Activated T-helper 17 cell treated with anti-CD3 and anti-CD28 coated beads, Interleukin-2, amount 50 U/mL, for 72 hours (primary cell): ENCODE results near the gene AKAP12. TPM values are rescaled to one million over a fixed set of nuclear protein-coding genes. Genes with fewer than 3 reads are reported as not detected.
A peak's percentile ranks its signal among the peaks of the same experiment; 100 is the strongest.

Source experiments
- ATAC-seq: fragments of 150-1000 bp; cut with Tn5 transposase; replicated peaks from 2 replicates; pipeline ENCODE4 v1.10.0; 2021; ENCODE audit warnings: mild to moderate bottlenecking, moderate library complexity
- H3K27ac Mint-ChIP-seq: one replicate; pipeline ENCODE4 v1.8.0; 2022; ENCODE audit warnings: mixed read lengths
- H3K27me3 Mint-ChIP-seq: one replicate; pipeline ENCODE4 v1.8.0; 2022; ENCODE audit warnings: mixed read lengths
- H3K36me3 Mint-ChIP-seq: one replicate; pipeline ENCODE4 v1.8.0; 2022; ENCODE audit warnings: low read depth, mild to moderate bottlenecking, mixed read lengths
- H3K4me1 Mint-ChIP-seq: one replicate; pipeline ENCODE4 v1.8.0; 2022; ENCODE audit warnings: mixed read lengths
- H3K4me3 Mint-ChIP-seq: one replicate; pipeline ENCODE4 v1.8.0; 2022; ENCODE audit warnings: mild to moderate bottlenecking, mixed read lengths
- H3K9me3 Mint-ChIP-seq: one replicate; pipeline ENCODE4 v1.8.0; 2022; ENCODE audit warnings: mixed read lengths
- total RNA-seq, 2 donors: library from RNA; stranded (reverse); gene quantifications; one replicate each; pipeline ENCODE4 v1.2.3, GENCODE V29; 2022

AKAP12 gene
- total RNA-seq, 2 donors from 2014 or later: 0.35 to 0.79 TPM

- Mint-ChIP-seq H3K4me1 (peaks cover under 1% of the 10 kb centered on the region), H3K27me3 (no peaks in the 10 kb centered on the region), H3K36me3 (no peaks in the 10 kb centered on the region), H3K9me3 (no peaks in the 10 kb centered on the region), H3K4me3 (no peak overlapping the region), H3K27ac (no peak overlapping the region)
- no peak for ATAC-seq
Observed at GRCh38 chr6:151224076-151224475, 15.7 kb upstream of the AKAP12 start.

- Mint-ChIP-seq H3K4me3 (no peak overlapping the region), H3K36me3 (no peaks in the 10 kb centered on the region), H3K27me3 (no peaks in the 10 kb centered on the region), H3K4me1 (peaks cover 7% of the 10 kb centered on the region), H3K9me3 (no peaks in the 10 kb centered on the region), H3K27ac (no peak overlapping the region)
- no peak for ATAC-seq
Observed at GRCh38 chr6:151225919-151226318, 13.8 kb upstream of the AKAP12 start.

GRCh38 chr6:151228788-151229400 lies 10.9 kb upstream of the AKAP12 start:
- peak; percentile 24 for ATAC-seq
- peaks cover 7% of the 10 kb centered on the region for H3K4me1 Mint-ChIP-seq
- no peak overlapping the region for H3K4me3 Mint-ChIP-seq
- no peak overlapping the region for H3K27ac Mint-ChIP-seq
- H3K9me3 Mint-ChIP-seq: no peaks in the 10 kb centered on the region
- H3K27me3 Mint-ChIP-seq: peaks cover 2% of the 10 kb centered on the region
- no peaks in the 10 kb centered on the region for H3K36me3 Mint-ChIP-seq

GRCh38 chr6:151229401-151230276 lies 10.1 kb upstream of the AKAP12 start:
- no peak overlapping the region for H3K27ac Mint-ChIP-seq
- H3K36me3 Mint-ChIP-seq: no peaks in the 10 kb centered on the region
- no peaks in the 10 kb centered on the region for H3K9me3 Mint-ChIP-seq
- peak; percentile 92 for ATAC-seq
- peaks cover 7% of the 10 kb centered on the region for H3K4me1 Mint-ChIP-seq
- peaks cover 5% of the 10 kb centered on the region for H3K27me3 Mint-ChIP-seq
- H3K4me3 Mint-ChIP-seq: no peak overlapping the region

- Mint-ChIP-seq H3K36me3 (no peaks in the 10 kb centered on the region), H3K27me3 (peaks cover 5% of the 10 kb centered on the region), H3K4me1 (peaks cover 7% of the 10 kb centered on the region), H3K27ac (no peak overlapping the region), H3K9me3 (no peaks in the 10 kb centered on the region), H3K4me3 (no peak overlapping the region)
- no peak for ATAC-seq
Observed at GRCh38 chr6:151230277-151230577, 9.5 kb upstream of the AKAP12 start.

GRCh38 chr6:151232899-151233298 lies 6.9 kb upstream of the AKAP12 start:
- H3K27me3 Mint-ChIP-seq: peaks cover 14% of the 10 kb centered on the region
- no peak for ATAC-seq
- no peak overlapping the region for H3K4me3 Mint-ChIP-seq
- no peaks in the 10 kb centered on the region for H3K9me3 Mint-ChIP-seq
- H3K27ac Mint-ChIP-seq: no peak overlapping the region
- H3K36me3 Mint-ChIP-seq: no peaks in the 10 kb centered on the region
- H3K4me1 Mint-ChIP-seq: peaks cover 7% of the 10 kb centered on the region

- Mint-ChIP-seq H3K27ac (no peak overlapping the region), H3K36me3 (no peaks in the 10 kb centered on the region), H3K9me3 (no peaks in the 10 kb centered on the region), H3K4me3 (no peak overlapping the region), H3K4me1 (peaks cover 7% of the 10 kb centered on the region), H3K27me3 (peaks cover 19% of the 10 kb centered on the region)
- ATAC-seq: no peak
Observed at GRCh38 chr6:151233731-151234130, 6.0 kb upstream of the AKAP12 start.

- H3K9me3 Mint-ChIP-seq: no peaks in the 10 kb centered on the region
- H3K27ac Mint-ChIP-seq: no peak overlapping the region
- ATAC-seq: no peak
- no peak overlapping the region for H3K4me3 Mint-ChIP-seq
- no peaks in the 10 kb centered on the region for H3K36me3 Mint-ChIP-seq
- H3K27me3 Mint-ChIP-seq: peaks cover 34% of the 10 kb centered on the region
- no peaks in the 10 kb centered on the region for H3K4me1 Mint-ChIP-seq
Observed at GRCh38 chr6:151236668-151237401, 2.9 kb upstream of the AKAP12 start.

- Mint-ChIP-seq H3K4me3 (peak overlapping the region; percentile 63), H3K9me3 (no peaks in the 10 kb centered on the region), H3K36me3 (no peaks in the 10 kb centered on the region), H3K27me3 (peaks cover 56% of the 10 kb centered on the region), H3K4me1 (no peaks in the 10 kb centered on the region), H3K27ac (no peak overlapping the region)
- peak; percentile 51 for ATAC-seq
Observed at GRCh38 chr6:151240036-151240685, 394 bp downstream of the AKAP12 start.

GRCh38 chr6:151240791-151241642 lies 1.2 kb downstream of the AKAP12 start:
- H3K36me3 Mint-ChIP-seq: no peaks in the 10 kb centered on the region
- H3K27ac Mint-ChIP-seq: no peak overlapping the region
- peak overlapping the region; percentile 63 for H3K4me3 Mint-ChIP-seq
- H3K9me3 Mint-ChIP-seq: no peaks in the 10 kb centered on the region
- ATAC-seq: peak; percentile 21
- peaks cover 56% of the 10 kb centered on the region for H3K27me3 Mint-ChIP-seq
- H3K4me1 Mint-ChIP-seq: no peaks in the 10 kb centered on the region

GRCh38 chr6:151241853-151242252 lies 2.1 kb downstream of the AKAP12 start:
- no peak overlapping the region for H3K27ac Mint-ChIP-seq
- no peak for ATAC-seq
- no peaks in the 10 kb centered on the region for H3K36me3 Mint-ChIP-seq
- H3K9me3 Mint-ChIP-seq: no peaks in the 10 kb centered on the region
- peak overlapping the region; percentile 52 for H3K4me3 Mint-ChIP-seq
- H3K4me1 Mint-ChIP-seq: no peaks in the 10 kb centered on the region
- H3K27me3 Mint-ChIP-seq: peaks cover 50% of the 10 kb centered on the region

GRCh38 chr6:151242420-151242861 lies 2.7 kb downstream of the AKAP12 start:
- H3K36me3 Mint-ChIP-seq: no peaks in the 10 kb centered on the region
- no peak for ATAC-seq
- no peak overlapping the region for H3K27ac Mint-ChIP-seq
- H3K4me1 Mint-ChIP-seq: no peaks in the 10 kb centered on the region
- no peaks in the 10 kb centered on the region for H3K9me3 Mint-ChIP-seq
- H3K27me3 Mint-ChIP-seq: peaks cover 47% of the 10 kb centered on the region
- H3K4me3 Mint-ChIP-seq: peak overlapping the region; percentile 52

GRCh38 chr6:151243481-151243880 lies 3.7 kb downstream of the AKAP12 start:
- H3K27me3 Mint-ChIP-seq: peaks cover 53% of the 10 kb centered on the region

GRCh38 chr6:151247490-151247889 lies 7.7 kb downstream of the AKAP12 start:
- H3K4me3 Mint-ChIP-seq: no peak overlapping the region
- peaks cover 39% of the 10 kb centered on the region for H3K27me3 Mint-ChIP-seq
- no peak for ATAC-seq
- no peak overlapping the region for H3K27ac Mint-ChIP-seq
- H3K9me3 Mint-ChIP-seq: no peaks in the 10 kb centered on the region
- no peaks in the 10 kb centered on the region for H3K36me3 Mint-ChIP-seq
- H3K4me1 Mint-ChIP-seq: no peaks in the 10 kb centered on the region

More at GRCh38 chr6:151243481-151243880, 3.7 kb downstream of the AKAP12 start:
- H3K36me3 Mint-ChIP-seq: no peaks in the 10 kb centered on the region
- H3K4me1 Mint-ChIP-seq: no peaks in the 10 kb centered on the region
- no peak overlapping the region for H3K4me3 Mint-ChIP-seq
- ATAC-seq: no peak
- H3K27ac Mint-ChIP-seq: no peak overlapping the region
- H3K9me3 Mint-ChIP-seq: no peaks in the 10 kb centered on the region
